Activated CD4-positive, alpha-beta T cell treated with anti-CD3 and anti-CD28 coated beads for 4 hours (primary cell): Measurements from ENCODE around the gene OR10AD1.
"Not testable (repeated sequence)": the region's sequence is repeated elsewhere in the genome, so short reads cannot be mapped to it uniquely, and the experiment has no call there.

ENCODE experiments used
- DNase-seq, 2 donors: peaks; one replicate each; pipeline ENCODE4 v3.0.0-alpha.2; 2020

OR10AD1 gene

DNA sequence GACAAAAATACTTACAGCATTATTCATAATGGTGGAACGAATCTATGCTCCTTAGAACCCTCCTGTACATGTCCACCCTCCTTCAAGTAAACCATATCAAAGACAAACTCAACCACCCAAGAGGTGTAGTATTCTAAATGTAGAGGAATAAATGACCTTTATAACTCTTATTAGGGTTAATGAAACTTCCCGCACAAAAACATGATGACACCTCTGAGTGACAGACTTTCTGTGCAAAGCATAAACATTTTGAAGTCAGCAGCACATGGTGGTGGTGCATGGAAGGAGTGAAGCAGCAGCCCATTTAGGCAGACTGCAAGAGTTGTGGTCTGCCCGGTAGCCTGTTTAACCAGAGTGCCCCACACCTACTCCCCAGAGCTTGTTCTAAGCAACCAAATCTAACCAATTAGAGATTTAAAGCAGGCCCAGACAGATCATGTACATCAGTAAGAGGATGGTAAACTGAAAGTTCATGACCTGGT is 45.2 kb downstream of the OR10AD1 start:
- no peak for DNase-seq

- DNase-seq = peak; percentile 98 to 99
Measured at GRCh38 chr12:48157018-48157888, 45.8 kb downstream of the OR10AD1 start, which contains the start of gene ASB8. Gene ASB8 (minus strand): TSS chr12:48157515. CDS start chr12:48153496, 4,019 bp downstream.

DNA sequence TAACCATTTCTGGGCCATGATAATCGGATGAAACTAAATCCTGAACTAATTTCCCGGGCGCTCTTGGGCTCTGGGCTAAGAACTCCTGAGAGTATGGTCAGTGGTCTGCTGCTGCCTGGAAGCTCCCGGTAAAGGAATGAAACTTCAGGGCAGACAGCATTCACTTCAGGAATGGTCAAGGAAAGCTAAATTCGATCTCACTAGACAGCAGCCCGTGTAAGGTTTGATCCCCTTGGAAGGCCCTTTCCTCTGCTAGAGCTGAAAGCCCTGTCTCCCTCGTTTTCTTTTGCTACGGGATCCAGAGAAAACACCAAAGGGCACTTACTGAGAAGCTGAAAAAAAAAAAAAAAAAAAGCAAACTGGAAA is 46.5 kb downstream of the OR10AD1 start:
- no peak for DNase-seq

DNA sequence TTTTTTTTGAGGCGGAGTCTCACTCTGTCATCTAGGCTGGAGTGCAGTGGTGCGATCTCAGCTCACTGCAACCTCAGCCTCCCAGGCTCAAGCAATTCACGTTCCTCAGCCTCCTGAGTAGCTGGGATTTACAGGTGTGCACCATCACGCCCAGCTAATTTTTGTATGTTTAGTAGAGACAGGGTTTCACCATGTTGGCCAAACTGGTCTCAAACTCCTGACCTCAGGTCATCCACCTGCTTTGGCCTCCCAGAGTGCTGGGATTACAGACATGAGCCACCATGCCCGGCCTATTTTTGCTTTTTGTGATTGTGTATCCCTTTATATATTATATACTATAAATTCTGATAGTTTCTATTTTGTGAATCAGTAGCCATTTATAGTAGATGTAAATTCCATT is 47.3 kb downstream of the OR10AD1 start:
- not testable (repeated sequence) for DNase-seq
